HepG2 (cell line): ENCODE measurements around the gene STRBP. TPM values are rescaled to one million over a fixed set of nuclear protein-coding genes. Genes with fewer than 3 reads are reported as not detected.

Source experiments
- ATAC-seq: fragments of 200-7000 bp; cut with Tn5 transposase; 3 replicates; pipeline ENCODE4 v1.9.1; 2020; ENCODE audit warnings: mild to moderate bottlenecking, moderate library complexity
- BruUV-seq: library from RNA; stranded (reverse); fragments of 400-500 nt; replicated peaks from 2 replicates; lab custom pipeline; 2021; lab: Mats Ljungman, UMichigan
- CTCF ChIA-PET: fragments of 300-600 bp; formaldehyde crosslinking; extraction: SDS; loops from one replicate; lab custom pipeline; 2021; ENCODE audit warnings: low total read pairs, inconsistent platforms, low intra/inter-chr PET ratio; lab: Yijun Ruan, JAX
- POLR2A ChIA-PET: fragments of 350-600 bp; sonication (Branson Sonifier 250); formaldehyde crosslinking; loops from one replicate; lab custom pipeline; 2020; ENCODE audit warnings: antibody characterized with exemption, inconsistent platforms; lab: Yijun Ruan, JAX
- DNase-seq: peaks from one replicate; pipeline ENCODE4 v3.0.0-alpha.2; 2015; ENCODE audit warnings: low spot score
- FAIRE-seq: peaks from 3 replicates; lab custom pipeline; 2011; peaks lifted over from hg19 to GRCh38; lab: Jason Lieb, UNC
- H2AFZ ChIP-seq: one replicate; pipeline ENCODE4 v1.6.1; 2011; ENCODE audit warnings: low read length, inconsistent platforms
- H3K27ac ChIP-seq: fragments of 300-600 bp; 3 replicates; pipeline ENCODE4 v1.8.0; 2011; ENCODE audit warnings: mixed run types, mild to moderate bottlenecking, mixed read lengths, low read length, inconsistent platforms; ENCODE audit not compliant: insufficient read depth; ENCODE audit errors: extremely low read length
- H3K27me3 ChIP-seq, 2 experiments: fragments of 200-600 bp in 1 of 2; 2 replicates in 1 of 2; 3 replicates in 1 of 2; pipeline versions ENCODE4 v1.6.0 to v1.8.0; 2011; ENCODE audit warnings: low read length in 2 of 2, mild to moderate bottlenecking in 2 of 2, moderate library complexity in 2 of 2, inconsistent platforms in 1 of 2; ENCODE audit not compliant: insufficient read depth in 2 of 2, control insufficient read depth in 1 of 2
- H3K36me3 ChIP-seq, 2 experiments: fragments of 200-600 bp in 1 of 2; replicated peaks in 1 of 2; 2 replicates in 1 of 2; 3 replicates in 1 of 2; pipeline versions ENCODE4 v1.5.1 to v1.8.0; 2011; ENCODE audit warnings: low read length in 2 of 2, inconsistent platforms in 1 of 2; ENCODE audit not compliant: insufficient read depth in 2 of 2, control insufficient read depth in 1 of 2
- H3K4me1 ChIP-seq: 2 replicates; pipeline ENCODE4 v1.5.1; 2012; ENCODE audit warnings: low read length, inconsistent platforms; ENCODE audit not compliant: insufficient read depth
- H3K4me2 ChIP-seq: 2 replicates; pipeline ENCODE4 v1.6.0; 2011; ENCODE audit warnings: low read depth, low read length, inconsistent platforms
- H3K4me3 ChIP-seq, 3 experiments: fragments of 200-600 bp in 1 of 3; sonication (generic), shearing (Covaris generic) in 1 of 3; replicated peaks in 1 of 3; 2 replicates each; pipeline ENCODE4 v1.5.1; 2011 to 2016; ENCODE audit warnings: low read length in 3 of 3, inconsistent platforms in 2 of 3, low read depth in 2 of 3, mild to moderate bottlenecking in 2 of 3, control low read depth in 1 of 3, mixed read lengths in 1 of 3; ENCODE audit not compliant: insufficient read depth in 1 of 3
- H3K79me2 ChIP-seq: one replicate; pipeline ENCODE4 v1.6.1; 2011; ENCODE audit warnings: low read length, inconsistent platforms; ENCODE audit not compliant: insufficient read depth
- H3K9ac ChIP-seq: 2 replicates; pipeline ENCODE4 v1.6.0; 2011; ENCODE audit warnings: mild to moderate bottlenecking, low read depth, low read length, inconsistent platforms; ENCODE audit not compliant: insufficient read depth
- H3K9me3 ChIP-seq: 2 replicates; pipeline ENCODE4 v1.5.1; 2012; ENCODE audit warnings: mild to moderate bottlenecking, low read length
- H4K20me1 ChIP-seq: 2 replicates; pipeline ENCODE4 v1.6.0; 2011; ENCODE audit warnings: inconsistent platforms, mild to moderate bottlenecking, low read length, moderate library complexity; ENCODE audit not compliant: insufficient read depth
- KLF11 ChIP-seq: IDR thresholded peaks from 2 replicates; pipeline ENCODE4 v1.6.1; 2016; ENCODE audit warnings: missing compliant biosample characterization
- SKIL ChIP-seq: sonication (generic); formaldehyde crosslinking; IDR thresholded peaks from 2 replicates; pipeline ENCODE4 v1.8.0; 2022; ENCODE audit warnings: missing genetic modification reagents, mild to moderate bottlenecking, moderate library complexity, borderline replicate concordance
- ZNF350 ChIP-seq: sonication (generic); formaldehyde crosslinking; IDR thresholded peaks from 2 replicates; pipeline ENCODE4 v1.4.0; 2020; ENCODE audit warnings: mild to moderate bottlenecking, low read depth, missing genetic modification reagents, borderline replicate concordance
- ZNF607 ChIP-seq: sonication (generic); formaldehyde crosslinking; IDR thresholded peaks from 2 replicates; pipeline ENCODE4 v1.5.1; 2020; ENCODE audit warnings: missing genetic modification reagents, mild to moderate bottlenecking, borderline replicate concordance
- WGBS: methylation state at CpG from one replicate; pipeline ENCODE4 v1.1.6; 2017; ENCODE audit warnings: low lambda C conversion rate; 5-methylcytosine and 5-hydroxymethylcytosine counted together
- in situ Hi-C: cut with HindIII; loops from 2 replicates; pipeline ENCODE4 v1.10.0; 2017; ENCODE audit warnings: low pct_unique_long_range_greater_than_20kb; ENCODE audit not compliant: extremely low pct_ligation_motif_present
- intact Hi-C: fragments of 100-400 bp; cut with micrococcal nuclease; formaldehyde crosslinking; loops from one replicate; pipeline ENCODE4 v1.10.0; 2022; ENCODE audit not compliant: unreplicated experiment
- microRNA counts: library from miRNA; unstranded; fragments of <30 nt; microRNA quantifications from one replicate; lab custom pipeline; 2015
- polyA plus RNA-seq, 8 experiments: library from polyadenylated mRNA; depleted of rRNA in 3 of 8; stranded (reverse) in 7 of 8; unstranded in 1 of 8; fragments of >200 nt; fragmentation: Illumina TruSeq in 4 of 8; extraction: Trizol in 4 of 8; gene quantifications; 2 replicates each; pipeline versions ENCODE4 v1.2.1 to v1.2.3, GENCODE V29; 2011 to 2016; ENCODE audit warnings: low read depth in 4 of 8, missing spikeins in 1 of 8, mixed read lengths in 1 of 8; ENCODE audit not compliant: insufficient read depth in 1 of 8
- total RNA-seq, 5 experiments: library from RNA; depleted of rRNA; stranded (reverse); fragments of >200 nt; fragmentation: Illumina TruSeq; extraction: Trizol; gene quantifications; 2 replicates each; pipeline ENCODE4 v1.2.3, GENCODE V29; 2016; ENCODE audit warnings: low read depth in 1 of 5

Gene STRBP
- total and polyA plus RNA-seq, 2 of the 13 experiments (the other 11 are each of a cell fraction or from before 2014, with no cell fraction given) = 14.5 to 38.5 TPM

GRCh38 chr9:123072407-123072995, 195.9 kb downstream of the STRBP start:
- peaks cover 2 to 44% of the 10 kb centered on the region in 2 experiments; a peak in 4 of 5 replicates for H3K36me3 ChIP-seq
- no peak overlapping the region for H3K4me3 ChIP-seq
- H3K4me2 ChIP-seq = no peak overlapping the region
- WGBS = 97% methylated on average over 2 of the region's 2 CpGs
- POLR2A ChIA-PET = no interaction called here
- BruUV-seq = no TSS peak
- in situ Hi-C loops = no loop called here
- intact Hi-C loops = no loop called here
- DNase-seq = no peak
- TF ChIP-seq SKIL (CRISPR knock-in tag) (no peak), ZNF350 (CRISPR knock-in tag) (no peak), ZNF607 (CRISPR knock-in tag) (no peak), KLF11 (CRISPR knock-in tag) (no peak)
- TF ChIP-seq, all 625 proteins: peak for 0
- CTCF ChIA-PET = no interaction called here
- Histone ChIP-seq H3K9ac (no peak overlapping the region), H3K27ac (no peak overlapping the region), H3K79me2 (no peaks in the 10 kb centered on the region), H3K9me3 (no peaks in the 10 kb centered on the region), H4K20me1 (no peaks in the 10 kb centered on the region), H3K4me1 (no peaks in the 10 kb centered on the region), H3K27me3 (no peaks in the 10 kb centered on the region), H2AFZ (no peak overlapping the region)
- ATAC-seq (no peak), FAIRE-seq (no peak)

MicroRNAs within 50 kb of the gene (microRNA counts, 767-probe panel; counts per million panel counts)
- microRNA hsa-miR-600 (lab: Ali Mortazavi, UCI) = not detected

Other genes with a start within 250 kb of the STRBP start
- 0.29 TPM in 1 of 2 replicates, not detected in the other for gene GPR21, start 234.9 kb downstream of the STRBP start, total RNA-seq (2016; rRNA removed; fragmentation: Illumina TruSeq; extraction: Trizol)
- gene GPR21, start 234.9 kb downstream of the STRBP start, polyA plus RNA-seq (2011; rRNA removed) = 0.18 and 0.32 TPM in 2 replicates
- gene CRB2, start 87.6 kb upstream of the STRBP start, total RNA-seq (2016; rRNA removed; fragmentation: Illumina TruSeq; extraction: Trizol) = 0.14 and 0.29 TPM in 2 replicates
- gene CRB2, start 87.6 kb upstream of the STRBP start, polyA plus RNA-seq (2011; rRNA removed) = 0.01 and 0.07 TPM in 2 replicates